Measurements from ENCODE around the gene CES4A.

The CES4A gene

GRCh38 chr16:67022531-67023214 is 34.3 kb downstream of the CES4A start:
- peak; percentile 36 for DNase-seq (ENCODE audit: low read depth)
- no peak overlapping the region for H3K4me3 ChIP-seq (ENCODE audit: low read depth, low read length)
- no peak for TF ChIP-seq CTCF (conservative IDR thresholded peaks at IDR 0.05; ENCODE audit: low read depth, low read length)

- H3K4me3 ChIP-seq (ENCODE audit: low read depth, low read length), result no peak overlapping the region
- TF ChIP-seq CTCF (conservative IDR thresholded peaks at IDR 0.05; ENCODE audit: low read depth, low read length), result no peak
- no peak for DNase-seq (ENCODE audit: low read depth)
Measured at GRCh38 chr16:67023689-67024088, 35.3 kb downstream of the CES4A start.

- DNase-seq (ENCODE audit: low read depth), result no peak
- no peak for TF ChIP-seq CTCF (conservative IDR thresholded peaks at IDR 0.05; ENCODE audit: low read depth, low read length)
- no peak overlapping the region for H3K4me3 ChIP-seq (ENCODE audit: low read depth, low read length)
Measured at GRCh38 chr16:67024384-67025209, 36.2 kb downstream of the CES4A start.

GRCh38 chr16:67025210-67025550 is 36.8 kb downstream of the CES4A start:
- no peak for TF ChIP-seq CTCF (conservative IDR thresholded peaks at IDR 0.05; ENCODE audit: low read depth, low read length)
- H3K4me3 ChIP-seq (ENCODE audit: low read depth, low read length), result no peak overlapping the region
- no peak for DNase-seq (ENCODE audit: low read depth)

- TF ChIP-seq CTCF (conservative IDR thresholded peaks at IDR 0.05; ENCODE audit: low read depth, low read length), result no peak
- H3K4me3 ChIP-seq (ENCODE audit: low read depth, low read length), result no peak overlapping the region
Measured at GRCh38 chr16:67026570-67026969, 38.2 kb downstream of the CES4A start.

GRCh38 chr16:67027046-67027445 is 38.7 kb downstream of the CES4A start:
- no peak for TF ChIP-seq CTCF (conservative IDR thresholded peaks at IDR 0.05; ENCODE audit: low read depth, low read length)
- DNase-seq (ENCODE audit: low read depth), result no peak
- H3K4me3 ChIP-seq (ENCODE audit: low read depth, low read length), result no peak overlapping the region

More at GRCh38 chr16:67026570-67026969, 38.2 kb downstream of the CES4A start:
- DNase-seq (ENCODE audit: low read depth), result no peak

Measured in choroid plexus epithelial cell (primary cell).